NCI-H128 (cell line): Measurements from ENCODE around the gene TIMP2.
"Not testable (repeated sequence)": the region's sequence is repeated elsewhere in the genome, so short reads cannot be mapped to it uniquely, and the experiment has no call there.

Source experiments
- DNase-seq: peaks from one replicate; lab custom pipeline; 2025; ENCODE audit not compliant: unreplicated experiment; lab: John Stamatoyannopoulos, UW

The TIMP2 gene

DNA sequence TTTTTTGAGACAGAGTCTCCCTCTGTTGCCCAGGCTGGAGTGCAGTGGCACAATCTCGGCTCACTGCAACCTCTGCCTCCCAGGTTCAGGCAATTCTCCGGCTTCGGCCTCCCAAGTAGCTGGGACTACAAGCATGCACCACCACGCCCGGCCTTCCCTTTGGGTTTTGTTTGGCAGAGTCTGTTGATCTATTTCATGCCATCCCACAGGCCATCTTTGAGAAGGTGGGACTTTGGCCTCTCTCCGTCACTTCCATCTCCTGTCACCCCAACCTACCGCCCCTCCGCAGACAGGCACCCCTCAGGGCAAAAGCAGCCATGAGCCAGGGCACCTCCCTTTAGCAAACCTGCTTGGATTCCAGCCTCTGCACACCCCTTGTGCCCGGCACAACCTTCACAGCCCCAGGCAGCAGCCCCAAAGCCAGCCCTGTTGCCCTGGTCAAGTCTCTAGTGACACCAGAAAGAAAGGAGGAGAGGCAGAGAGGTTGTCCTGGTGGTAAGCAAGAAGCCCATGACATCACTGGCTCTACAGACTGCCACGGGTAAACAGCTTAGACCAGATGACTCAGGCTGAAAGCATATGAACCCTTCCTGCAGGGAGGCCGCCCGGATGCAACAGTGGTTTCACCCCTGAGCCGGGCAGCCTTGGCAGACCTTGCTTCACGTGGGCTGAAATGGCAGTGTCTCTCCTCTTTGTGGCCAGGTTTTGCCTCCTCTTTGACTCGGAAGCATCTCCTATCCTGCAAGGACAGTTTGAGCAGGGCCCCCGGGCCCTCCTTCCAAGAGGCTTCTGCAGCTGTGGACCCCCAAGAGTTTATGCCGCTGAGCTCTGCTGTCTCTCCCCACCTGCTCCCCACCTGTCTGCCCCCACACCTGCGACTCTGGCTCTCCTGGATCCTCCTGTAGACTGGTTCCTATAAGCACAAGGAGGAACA, 8.1 kb upstream of the TIMP2 start:
- DNase-seq: no peak

DNA sequence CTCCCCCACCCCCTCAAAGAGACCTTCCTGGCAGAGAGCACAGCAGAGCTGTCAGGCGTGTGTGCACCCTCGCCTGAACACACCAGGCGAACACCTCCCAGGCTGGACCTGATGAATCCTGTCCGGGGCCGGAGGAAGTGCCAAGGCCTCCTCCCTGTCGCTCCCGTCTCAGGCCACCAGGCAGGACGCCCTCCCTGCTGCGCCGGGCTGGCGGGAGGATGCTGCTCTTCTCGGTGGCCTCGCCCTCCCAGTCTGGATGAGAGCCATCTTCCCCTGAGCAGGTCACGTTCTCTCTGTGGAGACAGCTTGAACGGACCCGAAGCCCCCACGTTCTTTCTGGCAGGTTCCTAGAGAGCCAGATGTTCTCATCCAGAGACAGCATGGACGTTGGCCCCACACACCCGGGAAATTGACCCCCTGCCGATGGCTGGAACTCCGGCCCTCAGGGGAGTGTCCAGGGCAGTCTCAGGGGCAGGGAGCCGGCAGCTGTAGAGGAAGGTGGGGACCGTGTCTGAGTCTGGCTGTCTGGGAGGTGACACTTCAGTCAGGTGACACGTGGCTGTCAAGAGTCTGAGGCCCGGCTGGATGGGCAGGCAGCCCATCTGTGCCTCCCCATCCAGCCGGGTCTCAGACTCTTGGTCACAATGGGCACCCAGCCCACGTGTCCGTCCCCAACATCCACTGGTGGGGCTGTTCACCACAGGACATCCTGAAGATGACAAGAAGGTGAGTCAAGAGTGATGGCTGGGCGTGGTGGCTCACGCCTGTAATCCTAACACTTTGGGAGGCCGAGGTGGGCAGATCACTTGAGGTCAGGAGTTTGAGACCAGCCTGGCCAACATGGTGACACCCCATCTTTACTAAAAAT, 5.0 kb upstream of the TIMP2 start:
- no peak for DNase-seq

DNA sequence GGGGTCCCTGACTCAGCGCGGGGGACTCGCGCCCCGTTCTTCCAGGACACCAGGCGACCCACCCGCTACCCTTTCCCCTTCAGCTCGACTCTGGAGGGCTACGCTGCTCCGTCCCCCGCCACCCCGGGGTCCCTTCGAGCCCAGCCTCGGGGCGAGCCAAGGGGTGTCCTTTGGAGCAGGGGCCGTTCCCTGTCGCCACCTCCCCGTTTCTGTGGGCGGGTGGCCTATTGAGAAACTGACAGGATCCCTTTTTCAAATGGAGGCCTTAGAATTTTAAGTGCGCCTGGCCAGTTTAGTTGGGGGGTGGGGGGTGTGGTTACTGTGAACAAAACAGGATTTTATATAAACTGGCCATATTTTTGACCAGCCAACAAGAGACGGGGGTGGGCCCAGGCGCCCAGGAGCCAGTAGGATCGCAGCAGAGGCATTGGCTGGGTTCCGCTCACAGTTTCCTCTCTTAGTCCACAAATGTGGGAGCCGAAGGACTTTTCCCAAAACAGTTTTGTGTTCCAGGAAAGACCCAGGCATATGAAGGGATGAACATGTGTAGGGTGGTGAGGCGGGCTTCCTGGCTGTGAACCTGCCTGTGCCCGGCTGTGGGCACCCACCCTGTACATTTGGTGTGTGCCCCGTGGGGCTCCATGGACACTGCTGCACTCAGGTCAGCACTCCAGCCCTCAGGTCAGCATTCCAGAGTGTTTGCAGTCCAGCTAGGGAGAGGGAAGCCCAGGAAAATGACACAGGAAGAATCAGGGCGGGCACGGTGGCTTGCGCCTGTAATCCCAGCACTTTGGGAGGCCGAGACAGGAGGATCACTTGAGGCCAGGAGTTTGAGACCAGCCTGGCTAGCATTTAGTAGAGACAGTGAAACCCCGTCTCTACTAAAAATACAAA, 722 bp upstream of the TIMP2 start:
- DNase-seq: no peak

DNA sequence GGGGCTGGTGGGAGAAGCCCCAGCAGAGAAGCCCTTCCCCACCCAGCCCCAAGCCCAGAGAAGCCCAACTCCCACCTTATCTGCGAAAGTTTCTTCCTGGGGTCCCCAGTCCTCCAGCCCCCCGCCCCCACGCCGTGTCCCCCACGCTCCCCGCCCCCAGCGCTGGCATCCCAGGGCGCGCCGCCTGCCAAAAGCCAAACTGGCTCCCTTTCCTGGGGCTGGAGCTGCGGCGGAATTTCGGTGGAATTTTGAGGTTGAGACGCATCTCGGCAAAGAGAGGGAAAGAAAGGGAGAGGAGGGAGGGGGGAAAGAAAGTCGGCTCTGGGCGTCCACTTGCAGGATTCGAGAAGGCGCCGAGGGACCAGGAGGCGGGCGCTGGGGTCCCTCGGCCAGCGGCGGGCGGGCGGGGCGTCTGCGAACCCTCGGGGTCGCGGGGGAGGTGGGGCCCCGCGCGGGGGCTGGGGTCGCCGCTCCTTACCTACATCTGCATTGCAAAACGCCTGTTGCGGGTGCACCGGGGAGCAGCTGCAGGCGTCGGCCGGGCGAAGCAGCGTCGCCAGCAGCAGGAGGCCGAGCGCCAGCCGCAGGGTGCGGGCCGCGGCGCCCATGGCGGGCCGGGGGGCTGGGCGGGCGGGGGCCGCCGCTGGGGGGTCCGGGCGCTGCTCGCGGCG, 571 bp downstream of the TIMP2 start:
- no peak for DNase-seq

DNA sequence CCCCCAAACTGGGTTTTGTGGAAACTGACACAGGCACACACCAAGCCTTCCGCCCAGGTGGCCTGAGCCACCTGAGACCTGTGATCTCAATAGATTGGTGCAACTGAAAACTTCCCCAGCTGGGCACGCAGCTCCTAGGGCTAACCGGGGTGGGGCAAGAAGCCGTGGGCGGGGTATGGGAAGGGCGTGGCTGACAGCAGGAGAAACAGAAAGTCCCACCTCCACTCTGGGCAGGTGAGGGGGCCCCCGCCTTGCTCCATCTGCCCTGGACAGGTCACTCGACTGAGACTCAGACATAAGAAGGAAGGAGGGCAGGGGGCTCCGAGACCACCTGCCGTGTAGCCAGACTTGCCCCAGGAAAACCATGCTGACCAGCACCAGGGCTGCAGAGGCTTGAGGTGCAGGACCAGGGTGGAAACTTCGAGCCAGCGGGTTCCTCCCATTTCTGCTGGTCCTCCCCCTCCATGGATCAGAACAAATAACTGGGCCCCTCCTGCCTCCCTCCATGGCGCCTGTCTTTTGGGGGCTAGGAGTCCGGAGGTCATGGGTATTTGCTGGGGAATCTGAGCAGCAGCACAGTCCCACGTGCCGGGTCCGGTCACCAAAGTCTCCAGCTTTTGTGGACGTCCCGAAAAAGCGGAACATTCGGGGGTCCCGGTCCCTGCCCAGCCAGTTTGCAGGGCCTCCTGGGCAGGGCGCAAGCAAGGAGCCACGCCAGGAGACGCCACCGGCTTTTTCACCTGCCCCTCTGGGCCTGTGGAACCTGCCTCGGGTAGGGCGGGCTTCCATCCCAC, 1.3 kb downstream of the TIMP2 start:
- DNase-seq: no peak

DNA sequence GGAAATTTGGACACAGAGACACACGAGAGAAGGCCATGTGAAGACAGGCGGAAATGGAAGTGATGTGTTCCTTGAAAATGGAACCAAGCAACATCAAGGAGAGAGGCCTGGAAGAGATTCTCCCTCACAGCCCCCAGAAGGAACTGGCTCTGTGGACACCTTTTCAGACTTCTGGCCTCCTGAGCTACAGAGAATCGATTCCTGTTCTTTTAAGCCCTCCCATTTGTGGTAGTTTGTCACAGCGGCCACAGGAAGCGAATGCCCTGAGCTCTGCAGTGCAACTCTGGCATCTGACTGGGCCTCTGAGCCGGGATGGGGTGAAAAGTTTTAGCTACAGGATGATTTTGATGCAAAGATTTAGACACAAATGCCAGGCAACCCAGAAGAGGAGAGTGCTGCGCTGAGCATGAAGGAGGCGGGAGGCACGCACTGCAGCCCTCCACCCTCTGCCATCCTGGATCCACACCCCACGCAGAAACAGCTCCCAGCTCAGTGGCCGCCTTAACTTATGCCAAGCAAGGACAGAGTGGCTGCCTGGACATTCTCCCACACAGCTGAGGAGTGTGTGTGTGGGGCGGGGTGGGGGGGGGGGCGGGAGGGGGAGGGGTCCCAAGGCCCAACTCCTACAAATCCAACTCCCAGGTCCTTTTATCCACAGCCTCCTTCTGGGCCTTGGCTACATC, 2.2 kb downstream of the TIMP2 start:
- DNase-seq: no peak

DNA sequence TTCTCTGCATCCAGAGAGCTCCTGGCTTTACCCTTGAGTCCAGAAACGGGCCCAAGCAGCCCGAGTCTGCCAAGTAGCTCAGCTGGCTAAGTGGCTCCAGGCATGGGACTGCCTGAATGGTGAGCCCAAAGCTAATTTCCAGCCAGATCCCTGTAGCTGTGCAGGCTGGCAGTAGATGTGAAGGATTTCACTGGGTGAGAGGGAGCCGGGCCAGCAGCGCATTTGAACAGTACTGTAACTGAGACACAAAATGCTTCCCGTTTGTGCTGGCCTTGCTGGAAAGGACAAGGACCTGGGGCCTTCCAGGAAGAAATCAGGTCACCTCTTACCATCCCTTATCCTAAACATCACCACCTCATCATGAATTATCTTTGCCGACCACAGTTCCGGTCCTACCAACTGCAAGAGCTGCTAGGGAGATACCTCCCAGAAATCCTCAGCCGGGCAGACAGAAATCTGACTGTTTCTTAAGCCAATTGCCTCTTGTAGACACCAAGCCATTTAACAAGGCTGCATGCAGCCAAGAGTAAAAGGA, 3.7 kb downstream of the TIMP2 start:
- no peak for DNase-seq

DNA sequence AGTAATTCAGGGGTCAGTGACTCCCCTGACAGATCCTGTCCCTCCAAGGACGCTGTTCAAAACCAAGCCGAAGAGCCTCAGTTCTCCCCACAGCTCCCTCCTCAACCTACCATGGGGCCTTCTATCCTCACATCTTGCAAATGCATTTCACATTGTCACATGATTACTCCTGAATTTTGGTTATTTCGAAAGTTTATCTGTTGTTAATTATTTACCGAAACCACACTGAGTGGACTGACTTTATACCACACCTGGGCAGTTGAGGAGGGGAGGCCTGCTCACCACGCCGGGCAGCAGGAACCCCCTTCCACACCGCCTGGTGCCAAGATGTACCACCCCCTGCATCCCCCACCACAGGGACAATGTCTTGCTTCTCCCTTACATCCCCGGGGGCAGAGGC, 4.7 kb downstream of the TIMP2 start:
- DNase-seq: no peak

DNA sequence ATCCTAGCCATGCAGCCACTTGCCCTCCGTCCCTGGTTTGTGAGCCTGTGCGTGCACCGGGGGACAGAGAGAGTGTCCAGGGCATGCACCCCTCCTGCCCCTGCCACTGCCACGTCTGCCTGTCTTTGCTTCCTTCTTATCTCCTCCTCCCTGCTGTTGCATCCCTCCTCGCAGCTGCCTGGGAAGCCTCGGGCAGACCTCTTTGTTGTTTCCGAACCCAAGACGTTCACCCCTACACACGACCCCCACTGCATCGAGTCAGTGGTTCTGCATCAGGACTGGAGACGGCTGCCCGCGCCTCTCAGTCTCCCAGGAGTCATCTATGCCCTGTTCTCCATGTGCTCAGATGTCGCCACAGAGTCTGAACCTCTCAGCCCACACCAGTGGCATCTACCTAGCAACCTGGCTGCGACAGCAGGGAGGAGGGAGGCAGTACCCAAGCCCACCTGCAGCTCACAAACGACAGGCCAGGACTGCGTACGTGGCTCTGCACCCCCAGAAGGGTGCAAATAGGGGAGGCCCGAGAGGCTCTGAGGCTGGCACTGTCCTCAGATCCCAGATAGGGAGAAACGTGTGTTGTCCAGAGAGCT, 5.2 kb downstream of the TIMP2 start:
- DNase-seq: no peak

DNA sequence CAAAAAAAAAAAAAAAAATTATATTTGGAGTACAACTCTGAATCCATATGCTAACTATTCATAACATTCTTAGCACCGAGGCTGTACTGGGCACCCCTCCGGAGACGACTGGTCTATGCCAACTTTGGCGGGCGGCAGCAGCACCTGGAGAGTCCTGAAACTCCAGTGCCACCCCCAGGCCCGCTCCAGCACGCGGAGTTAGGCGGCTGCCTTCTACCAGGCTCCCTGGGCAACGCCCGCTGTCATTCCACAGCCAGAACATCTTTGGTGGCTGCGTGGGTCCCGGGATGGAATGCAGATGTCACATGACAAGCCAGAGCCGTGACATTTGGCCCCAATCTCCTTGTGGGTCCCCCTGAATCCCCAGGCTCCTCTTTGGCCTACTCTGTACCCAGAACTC, 6.2 kb downstream of the TIMP2 start:
- DNase-seq: no peak

DNA sequence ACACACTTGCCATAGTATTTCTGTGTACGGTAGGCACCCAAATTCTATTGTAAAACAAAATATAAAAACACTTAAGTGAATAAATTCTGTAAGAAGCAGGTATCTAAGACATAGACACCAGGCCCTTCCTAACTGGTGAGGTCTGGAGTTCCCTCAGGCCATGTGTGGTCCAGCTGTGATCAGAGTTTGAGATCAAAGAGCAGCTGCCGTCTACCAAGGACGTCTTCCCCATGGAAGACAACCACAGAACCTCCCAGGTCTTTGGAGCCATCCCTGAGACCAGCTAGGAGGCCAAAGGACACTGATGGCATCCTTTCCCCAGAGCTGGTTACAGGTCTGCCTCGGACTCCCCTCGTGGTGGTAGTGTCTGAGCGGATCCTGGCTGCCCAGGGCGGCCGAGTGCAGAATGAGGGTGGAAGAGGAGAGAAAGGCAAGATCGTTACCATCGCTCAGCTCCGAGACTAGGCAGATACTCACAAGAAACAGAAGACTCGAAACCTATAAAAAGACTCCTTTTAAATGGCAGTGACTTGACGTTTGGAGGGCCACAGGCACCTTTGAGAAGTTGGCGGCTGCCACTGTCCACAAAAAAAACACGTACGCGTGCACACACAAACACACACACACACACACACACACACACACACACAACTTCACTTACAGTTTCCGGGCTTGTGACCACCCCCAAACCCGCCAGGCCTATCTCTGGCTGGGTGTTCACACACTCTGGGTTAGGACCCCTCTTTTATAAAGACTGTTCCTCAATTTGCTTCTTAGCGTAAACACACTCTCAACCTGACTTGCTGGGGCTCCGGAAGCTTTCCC, 7.5 kb downstream of the TIMP2 start:
- no peak for DNase-seq

DNA sequence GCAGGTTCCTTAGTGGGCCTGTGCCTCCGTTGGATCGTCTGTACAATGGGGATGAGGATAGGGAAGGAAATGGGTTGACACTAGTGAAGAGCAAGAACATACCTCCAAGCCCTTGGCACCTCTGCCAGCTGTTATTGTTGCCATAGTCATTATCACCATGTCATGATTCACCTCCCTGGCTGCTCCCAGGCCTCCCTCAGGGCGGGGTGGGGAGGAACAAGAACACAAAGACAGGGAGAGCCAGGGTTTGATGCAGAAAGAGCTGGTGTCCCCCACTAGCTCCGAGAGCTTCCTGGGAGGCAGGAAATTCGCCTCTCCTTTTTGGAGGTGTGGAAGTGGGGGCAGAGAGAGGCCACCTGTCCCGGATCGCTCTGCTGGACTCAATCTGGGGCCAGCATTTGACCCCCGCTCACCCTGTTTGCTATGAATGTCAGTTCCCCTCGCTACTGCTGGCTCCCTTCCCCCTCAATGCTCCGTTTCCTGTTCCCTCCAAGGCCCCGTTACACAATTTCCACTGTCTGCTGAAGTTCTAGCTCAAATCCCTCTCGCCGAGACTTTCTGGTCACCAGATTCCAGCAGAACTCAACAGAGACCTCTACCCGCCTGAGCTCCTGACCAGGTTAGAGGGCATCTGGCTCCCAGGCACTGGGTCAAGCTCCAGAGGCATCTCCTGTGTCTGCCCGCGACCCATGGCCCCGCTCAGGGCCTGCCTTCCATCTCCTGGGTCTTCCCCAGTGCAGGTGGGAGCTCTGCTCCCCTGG, 9.1 kb downstream of the TIMP2 start:
- no peak for DNase-seq

DNA sequence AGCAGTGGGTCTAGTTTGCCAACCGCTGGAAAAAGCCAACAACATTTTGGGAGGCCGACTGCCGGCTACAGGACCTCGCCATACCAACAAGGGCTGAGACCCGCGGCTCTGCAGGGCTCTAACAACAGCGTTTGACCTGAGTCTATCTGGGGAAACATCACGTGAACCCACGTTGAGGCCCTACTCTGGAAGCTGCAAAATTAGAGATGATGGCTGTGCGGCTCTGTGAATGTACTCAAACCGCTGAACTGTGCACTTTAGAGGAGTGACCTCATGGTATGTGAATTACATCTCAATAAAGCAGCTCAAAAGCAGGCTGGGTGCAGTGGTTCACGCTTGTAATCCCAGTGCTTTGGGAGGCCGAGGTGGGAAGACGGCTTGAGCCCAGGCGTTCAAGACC, 12.1 kb downstream of the TIMP2 start:
- DNase-seq: no peak

DNA sequence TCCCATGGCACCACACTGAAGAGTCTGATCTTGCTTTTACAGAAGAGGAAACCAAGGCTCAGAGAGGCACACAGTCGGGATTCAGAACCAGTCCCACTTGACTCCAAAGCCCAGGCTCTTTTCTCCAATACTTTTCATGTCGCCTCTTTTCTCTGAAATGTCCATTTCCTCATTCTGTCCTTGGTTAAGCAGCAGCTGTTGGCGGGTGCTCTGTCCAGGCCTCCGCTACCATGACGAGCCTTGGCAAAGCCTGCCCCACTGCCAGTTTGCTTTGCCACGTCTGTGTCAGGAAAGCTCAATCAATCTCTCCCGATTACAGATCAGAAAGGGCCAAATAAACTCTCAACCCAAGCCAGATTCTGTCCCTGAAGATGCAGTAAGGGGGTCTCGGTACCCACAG, 13.1 kb downstream of the TIMP2 start:
- no peak for DNase-seq

DNA sequence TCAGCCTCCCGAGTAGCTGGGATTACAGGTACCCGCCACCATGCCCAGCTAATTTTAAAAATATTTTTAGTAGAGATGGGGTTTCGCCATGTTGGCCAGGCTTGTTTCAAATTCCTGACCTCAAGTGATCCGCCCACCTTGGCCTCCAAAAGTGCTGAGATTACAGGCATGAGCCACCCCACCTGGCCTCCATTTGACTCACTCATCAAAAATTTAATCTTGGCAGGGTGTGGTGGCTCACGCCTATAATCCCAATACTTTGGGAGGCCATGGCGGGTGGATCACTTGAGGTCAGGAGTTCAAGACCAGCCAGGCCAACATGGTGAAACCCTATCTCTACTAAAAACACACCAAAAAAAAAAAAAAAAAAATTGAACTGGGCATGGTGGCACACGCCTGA, 13.6 kb downstream of the TIMP2 start:
- not testable (repeated sequence) for DNase-seq

DNA sequence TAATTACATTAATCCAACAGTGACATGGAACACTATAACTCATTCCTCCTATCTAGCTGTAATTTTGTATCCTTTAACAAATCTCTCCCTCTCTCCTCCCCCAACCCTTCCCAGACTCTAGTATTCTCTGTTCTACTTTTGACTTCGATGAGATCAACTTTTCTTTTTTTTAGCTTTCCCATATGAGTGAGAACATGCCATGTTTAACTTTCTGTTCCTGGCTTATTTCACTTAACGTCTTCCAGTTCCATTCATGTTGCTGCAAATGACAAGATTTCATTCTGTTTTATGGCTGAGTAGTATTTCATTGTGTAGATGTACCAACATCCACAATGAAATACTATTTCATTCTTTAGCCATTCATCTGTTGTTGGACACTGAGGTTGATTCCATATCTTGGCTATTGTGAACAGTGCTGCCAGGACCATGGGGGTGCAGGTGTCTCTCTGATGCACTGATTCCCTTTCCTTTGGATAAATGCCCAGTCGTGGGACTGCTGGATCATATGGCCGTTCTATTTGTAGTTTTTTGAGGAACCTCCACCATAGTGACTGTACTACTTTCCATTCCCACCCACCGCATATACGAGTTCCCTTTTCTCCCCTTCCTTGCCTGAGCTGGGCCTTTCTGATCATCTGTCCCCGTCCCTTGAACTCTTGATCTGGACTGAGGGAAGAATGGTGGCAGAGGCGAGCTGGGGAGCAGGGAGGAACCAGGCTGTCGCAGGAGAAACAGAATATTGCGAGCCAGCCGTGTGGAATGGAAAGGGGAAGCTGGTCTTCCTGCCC, 14.5 kb downstream of the TIMP2 start:
- no peak for DNase-seq
